ENCODE measurements around the gene PSMC4. TPM values are rescaled to one million over a fixed set of nuclear protein-coding genes. Genes with fewer than 3 reads are reported as not detected.

The PSMC4 gene
- polyA plus RNA-seq, 1 donor: 61.6 TPM

- no peak for DNase-seq
These were observed 22.6 kb downstream of the PSMC4 start for GRCh38 chr19:39993605-39994004.

GRCh38 chr19:39994361-39994760 is 23.4 kb downstream of the PSMC4 start:
- no peak for DNase-seq

GRCh38 chr19:39995794-39996193 is 24.8 kb downstream of the PSMC4 start:
- DNase-seq: peak; percentile 19

- DNase-seq: peak; percentile 40
These were observed 25.3 kb downstream of the PSMC4 start for GRCh38 chr19:39996218-39996810.

GRCh38 chr19:39996811-39997637 is 26.1 kb downstream of the PSMC4 start, which contains the start of gene ZNF546:
TSS of gene ZNF546 (plus strand) at chr19:39997060. CDS start at chr19:39998327, 1,267 bp downstream.
- DNase-seq: peak; percentile 92

- peak; percentile 6 for DNase-seq
These were observed 26.8 kb downstream of the PSMC4 start for GRCh38 chr19:39997638-39998216.

- no peak for DNase-seq
These were observed 27.5 kb downstream of the PSMC4 start for GRCh38 chr19:39998501-39998900.

- no peak for DNase-seq
These were observed 34.8 kb downstream of the PSMC4 start for GRCh38 chr19:40005691-40006272.

GRCh38 chr19:40006273-40006691 is 35.3 kb downstream of the PSMC4 start:
- DNase-seq: no peak

- no peak for DNase-seq
These were observed 38.7 kb downstream of the PSMC4 start for GRCh38 chr19:40009674-40010073.

- no peak for DNase-seq
These were observed 43.0 kb downstream of the PSMC4 start for GRCh38 chr19:40013991-40014390.

GRCh38 chr19:40023969-40024368 is 53.0 kb downstream of the PSMC4 start:
- DNase-seq: no peak

GRCh38 chr19:40025938-40026596 is 55.1 kb downstream of the PSMC4 start:
- DNase-seq: no peak

GRCh38 chr19:40026597-40026970 is 55.6 kb downstream of the PSMC4 start:
- DNase-seq: no peak

Other genes starting within 250 kb of the PSMC4 start
- 1.2 TPM for gene CLC, start 233.1 kb upstream of the PSMC4 start, polyA plus RNA-seq (ENCODE audit: insufficient read length)
- not detected for gene LEUTX, start 192.3 kb upstream of the PSMC4 start, polyA plus RNA-seq (ENCODE audit: insufficient read length)
- gene DYRK1B, start 137.0 kb upstream of the PSMC4 start, polyA plus RNA-seq (ENCODE audit: insufficient read length): 78.4 TPM
- 240 TPM for gene FBL, start 124.8 kb upstream of the PSMC4 start, polyA plus RNA-seq (ENCODE audit: insufficient read length)
- gene FCGBP, start 36.5 kb upstream of the PSMC4 start, polyA plus RNA-seq (ENCODE audit: insufficient read length): 17.9 TPM
- 4.4 TPM for gene ZNF546, start 25.9 kb downstream of the PSMC4 start, polyA plus RNA-seq (ENCODE audit: insufficient read length)
- 13.4 TPM for gene ZNF780B, start 85.1 kb downstream of the PSMC4 start, polyA plus RNA-seq (ENCODE audit: insufficient read length)
- 8.1 TPM for gene ZNF780A, start 119.8 kb downstream of the PSMC4 start, polyA plus RNA-seq (ENCODE audit: insufficient read length)
- gene MAP3K10, start 220.3 kb downstream of the PSMC4 start, polyA plus RNA-seq (ENCODE audit: insufficient read length): 12.3 TPM
- gene TTC9B, start 247.2 kb downstream of the PSMC4 start, polyA plus RNA-seq (ENCODE audit: insufficient read length): not detected

Measured in hindlimb muscle (tissue), 1 donor.